ENCODE data around the gene PKN2.
"Not testable (repeated sequence)": the region's sequence is repeated elsewhere in the genome, so short reads cannot be mapped to it uniquely, and the experiment has no call there.

Gene PKN2

DNA sequence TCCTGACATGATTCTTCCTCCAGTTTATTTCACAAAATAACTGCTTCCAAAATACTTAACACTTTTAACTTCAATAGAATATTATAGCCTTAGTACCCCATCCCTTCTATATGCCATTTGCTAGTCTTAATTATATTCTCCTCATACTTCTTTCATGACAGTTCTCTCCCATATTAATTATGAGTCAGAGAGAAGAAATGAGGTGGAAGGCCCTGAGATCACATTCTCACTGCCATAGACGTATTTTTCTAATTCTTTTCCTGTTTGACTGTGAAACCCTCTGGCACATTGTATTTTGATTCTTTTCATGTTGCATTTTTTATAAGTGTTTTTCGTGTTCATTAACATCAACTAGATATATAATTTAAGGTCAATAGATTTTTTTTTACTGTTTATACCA is 118.9 kb downstream of the PKN2 start:
- Histone ChIP-seq H3K27ac (ENCODE audit: low read depth in 2 of 2, low read length in 2 of 2) (no peak overlapping the region), H3K27me3 (ENCODE audit: control insufficient read depth in 2 of 2, insufficient read depth in 2 of 2, low read length in 2 of 2) (no peaks in the 10 kb centered on the region), H3K4me3 (ENCODE audit: low read length in 2 of 2) (no peak overlapping the region), H3K4me1 (ENCODE audit: control insufficient read depth in 2 of 2, insufficient read depth in 2 of 2, low read length in 2 of 2) (no peaks in the 10 kb centered on the region), H3K9ac (ENCODE audit: low read depth in 1 of 2, low read length in 2 of 2) (no peak overlapping the region), H3K36me3 (ENCODE audit: control insufficient read depth in 2 of 2, insufficient read depth in 2 of 2, low read length in 2 of 2) (peaks cover 20 to 45% of the 10 kb centered on the region in 2 donors), H3K9me3 (ENCODE audit: control insufficient read depth in 2 of 2, low read length in 2 of 2) (no peaks in the 10 kb centered on the region)

DNA sequence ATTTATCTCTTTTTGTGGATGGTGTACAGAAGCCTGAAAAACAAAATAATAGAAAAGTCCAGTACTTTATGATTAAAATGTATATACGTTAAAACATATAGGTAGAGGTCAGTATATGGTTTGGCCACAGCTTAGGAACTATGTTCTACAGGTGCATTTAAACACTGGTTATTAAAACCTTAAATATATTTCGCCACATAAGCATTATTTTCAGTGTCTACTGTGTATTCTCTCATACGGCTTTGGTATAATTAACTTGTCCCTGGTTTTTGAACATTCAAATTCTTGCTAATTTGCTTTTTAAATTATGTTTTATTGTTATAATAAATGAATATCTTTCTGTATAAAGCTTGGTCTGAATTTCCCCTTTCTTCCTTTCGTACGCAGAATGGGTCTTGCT is 119.4 kb downstream of the PKN2 start:
- Histone ChIP-seq H3K27ac (ENCODE audit: low read depth in 2 of 2, low read length in 2 of 2) (no peak overlapping the region), H3K4me1 (ENCODE audit: control insufficient read depth in 2 of 2, insufficient read depth in 2 of 2, low read length in 2 of 2) (no peaks in the 10 kb centered on the region), H3K27me3 (ENCODE audit: control insufficient read depth in 2 of 2, insufficient read depth in 2 of 2, low read length in 2 of 2) (no peaks in the 10 kb centered on the region), H3K9me3 (ENCODE audit: control insufficient read depth in 2 of 2, low read length in 2 of 2) (no peaks in the 10 kb centered on the region), H3K9ac (ENCODE audit: low read depth in 1 of 2, low read length in 2 of 2) (no peak overlapping the region), H3K36me3 (ENCODE audit: control insufficient read depth in 2 of 2, insufficient read depth in 2 of 2, low read length in 2 of 2) (peaks cover 20 to 45% of the 10 kb centered on the region in 2 donors), H3K4me3 (ENCODE audit: low read length in 2 of 2) (no peak overlapping the region)

DNA sequence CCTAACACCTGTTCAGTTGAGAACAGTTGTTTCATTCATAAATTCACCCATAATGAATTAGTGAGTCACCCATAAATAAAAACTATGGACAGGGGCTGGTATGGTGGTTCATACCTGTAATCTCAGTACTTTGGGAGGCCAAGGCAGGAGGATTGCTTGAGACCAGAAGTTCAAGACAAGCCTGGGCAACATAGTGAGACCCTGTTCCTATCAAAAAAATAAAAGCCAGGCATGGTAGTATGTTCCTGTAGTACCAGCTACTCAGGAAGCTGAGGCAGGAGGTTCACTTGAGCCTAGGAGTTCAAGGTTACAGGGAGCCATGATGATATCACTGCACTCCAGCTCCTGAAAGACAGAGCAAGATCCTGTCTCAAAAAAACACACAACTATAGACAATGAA is 128.3 kb downstream of the PKN2 start:
- H3K36me3 ChIP-seq (ENCODE audit: control insufficient read depth in 2 of 2, insufficient read depth in 2 of 2, low read length in 2 of 2) = peaks cover 23 to 26% of the 10 kb centered on the region in 2 donors
- no peaks in the 10 kb centered on the region for H3K4me1 ChIP-seq (ENCODE audit: control insufficient read depth in 2 of 2, insufficient read depth in 2 of 2, low read length in 2 of 2)
- no peaks in the 10 kb centered on the region for H3K9me3 ChIP-seq (ENCODE audit: control insufficient read depth in 2 of 2, low read length in 2 of 2)
- H3K27ac ChIP-seq (ENCODE audit: low read depth in 2 of 2, low read length in 2 of 2) = no peak overlapping the region
- no peak overlapping the region for H3K9ac ChIP-seq (ENCODE audit: low read depth in 1 of 2, low read length in 2 of 2)
- H3K27me3 ChIP-seq (ENCODE audit: control insufficient read depth in 2 of 2, insufficient read depth in 2 of 2, low read length in 2 of 2) = no peaks in the 10 kb centered on the region
- H3K4me3 ChIP-seq (ENCODE audit: low read length in 2 of 2) = no peak overlapping the region

DNA sequence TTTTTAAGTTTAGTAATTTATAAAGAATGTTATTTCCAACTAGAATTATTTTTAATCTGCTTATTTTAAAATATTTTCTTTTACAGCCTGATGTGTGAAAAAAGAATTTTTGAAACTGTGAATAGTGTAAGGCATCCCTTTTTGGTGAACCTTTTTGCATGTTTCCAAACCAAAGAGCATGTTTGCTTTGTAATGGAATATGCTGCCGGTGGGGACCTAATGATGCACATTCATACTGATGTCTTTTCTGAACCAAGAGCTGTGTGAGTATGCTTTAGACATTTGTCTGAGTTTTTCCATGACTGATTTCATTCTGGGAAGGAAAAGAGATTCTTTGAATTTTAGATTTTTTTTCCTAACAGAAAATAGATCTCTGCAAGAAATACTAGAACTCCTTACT is 129.4 kb downstream of the PKN2 start:
- Histone ChIP-seq H3K36me3 (ENCODE audit: control insufficient read depth in 2 of 2, insufficient read depth in 2 of 2, low read length in 2 of 2) (peaks cover 22 to 25% of the 10 kb centered on the region in 2 donors), H3K9me3 (ENCODE audit: control insufficient read depth in 2 of 2, low read length in 2 of 2) (no peaks in the 10 kb centered on the region), H3K9ac (ENCODE audit: low read depth in 1 of 2, low read length in 2 of 2) (no peak overlapping the region), H3K27ac (ENCODE audit: low read depth in 2 of 2, low read length in 2 of 2) (no peak overlapping the region), H3K4me3 (ENCODE audit: low read length in 2 of 2) (no peak overlapping the region), H3K27me3 (ENCODE audit: control insufficient read depth in 2 of 2, insufficient read depth in 2 of 2, low read length in 2 of 2) (no peaks in the 10 kb centered on the region), H3K4me1 (ENCODE audit: control insufficient read depth in 2 of 2, insufficient read depth in 2 of 2, low read length in 2 of 2) (no peaks in the 10 kb centered on the region)

DNA sequence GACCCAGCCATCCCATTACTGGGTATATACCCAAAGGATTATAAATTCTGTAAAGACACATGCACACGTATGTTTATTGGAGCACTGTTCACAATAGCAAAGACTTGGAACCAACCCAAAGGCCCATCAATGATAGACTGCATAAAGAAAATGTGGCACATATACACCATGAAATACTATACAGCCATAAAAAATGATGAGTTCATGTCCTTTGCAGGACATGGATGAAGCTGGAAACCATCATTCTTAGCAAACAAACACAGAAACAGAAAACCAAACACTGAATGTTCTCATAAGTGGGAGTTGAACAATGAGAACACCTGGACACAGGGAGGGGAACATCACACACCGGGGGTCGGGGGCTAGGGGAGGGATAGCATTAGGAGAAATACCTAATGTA is 135.6 kb downstream of the PKN2 start:
- not testable (repeated sequence) for H3K9ac ChIP-seq (ENCODE audit: low read depth in 1 of 2, low read length in 2 of 2); H3K27ac ChIP-seq (ENCODE audit: low read depth in 2 of 2, low read length in 2 of 2); H3K27me3 ChIP-seq (ENCODE audit: control insufficient read depth in 2 of 2, insufficient read depth in 2 of 2, low read length in 2 of 2); H3K36me3 ChIP-seq (ENCODE audit: control insufficient read depth in 2 of 2, insufficient read depth in 2 of 2, low read length in 2 of 2); H3K4me1 ChIP-seq (ENCODE audit: control insufficient read depth in 2 of 2, insufficient read depth in 2 of 2, low read length in 2 of 2); H3K9me3 ChIP-seq (ENCODE audit: control insufficient read depth in 2 of 2, low read length in 2 of 2); H3K4me3 ChIP-seq (ENCODE audit: low read length in 2 of 2)

DNA sequence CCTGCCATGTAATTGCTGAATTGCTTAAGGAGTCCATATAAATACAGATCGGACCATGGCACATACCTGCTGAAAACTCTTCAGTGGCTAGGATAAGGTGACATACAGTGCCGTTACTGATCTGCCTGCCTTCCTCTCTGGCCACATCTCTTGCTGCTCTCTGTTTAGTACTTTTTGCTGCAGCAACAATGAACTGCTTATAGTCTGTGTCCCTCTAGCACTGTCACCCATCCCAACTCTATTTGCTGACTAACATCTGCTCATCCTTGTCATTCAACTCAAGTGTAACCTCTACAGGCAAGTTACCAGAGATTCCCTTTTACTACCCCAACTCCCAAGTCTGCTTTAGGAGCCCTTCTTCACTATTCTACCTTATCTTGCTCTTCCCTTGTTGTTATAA is 141.6 kb downstream of the PKN2 start:
- no peaks in the 10 kb centered on the region for H3K9me3 ChIP-seq (ENCODE audit: control insufficient read depth in 2 of 2, low read length in 2 of 2)
- no peak overlapping the region for H3K4me3 ChIP-seq (ENCODE audit: low read length in 2 of 2)
- no peaks in the 10 kb centered on the region for H3K27me3 ChIP-seq (ENCODE audit: control insufficient read depth in 2 of 2, insufficient read depth in 2 of 2, low read length in 2 of 2)
- no peaks in the 10 kb centered on the region for H3K4me1 ChIP-seq (ENCODE audit: control insufficient read depth in 2 of 2, insufficient read depth in 2 of 2, low read length in 2 of 2)
- no peak overlapping the region for H3K27ac ChIP-seq (ENCODE audit: low read depth in 2 of 2, low read length in 2 of 2)
- peaks cover 11 to 17% of the 10 kb centered on the region in 2 donors for H3K36me3 ChIP-seq (ENCODE audit: control insufficient read depth in 2 of 2, insufficient read depth in 2 of 2, low read length in 2 of 2)
- no peak overlapping the region for H3K9ac ChIP-seq (ENCODE audit: low read depth in 1 of 2, low read length in 2 of 2)

DNA sequence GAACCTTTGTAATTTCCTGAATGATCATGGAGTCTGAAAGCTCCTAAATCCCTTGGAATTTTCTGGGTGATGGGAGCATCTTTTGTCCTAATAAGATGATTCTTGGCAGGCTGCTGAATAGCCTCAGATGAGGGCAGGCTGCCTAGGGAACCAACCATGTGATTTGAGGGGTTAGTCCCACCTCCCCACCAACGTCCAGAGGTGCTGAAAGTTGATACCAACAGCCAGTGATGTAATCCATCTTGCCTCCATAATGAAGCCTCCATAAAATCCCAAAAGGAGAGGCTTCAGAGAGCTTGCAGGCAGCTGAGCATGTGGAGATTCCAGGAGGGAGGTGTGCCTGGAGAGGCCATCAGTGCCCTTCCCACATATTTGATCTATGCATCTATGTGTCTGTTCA is 163.6 kb downstream of the PKN2 start:
- Histone ChIP-seq H3K9me3 (ENCODE audit: control insufficient read depth in 2 of 2, low read length in 2 of 2) (no peaks in the 10 kb centered on the region), H3K27ac (ENCODE audit: low read depth in 2 of 2, low read length in 2 of 2) (no peak overlapping the region)

DNA sequence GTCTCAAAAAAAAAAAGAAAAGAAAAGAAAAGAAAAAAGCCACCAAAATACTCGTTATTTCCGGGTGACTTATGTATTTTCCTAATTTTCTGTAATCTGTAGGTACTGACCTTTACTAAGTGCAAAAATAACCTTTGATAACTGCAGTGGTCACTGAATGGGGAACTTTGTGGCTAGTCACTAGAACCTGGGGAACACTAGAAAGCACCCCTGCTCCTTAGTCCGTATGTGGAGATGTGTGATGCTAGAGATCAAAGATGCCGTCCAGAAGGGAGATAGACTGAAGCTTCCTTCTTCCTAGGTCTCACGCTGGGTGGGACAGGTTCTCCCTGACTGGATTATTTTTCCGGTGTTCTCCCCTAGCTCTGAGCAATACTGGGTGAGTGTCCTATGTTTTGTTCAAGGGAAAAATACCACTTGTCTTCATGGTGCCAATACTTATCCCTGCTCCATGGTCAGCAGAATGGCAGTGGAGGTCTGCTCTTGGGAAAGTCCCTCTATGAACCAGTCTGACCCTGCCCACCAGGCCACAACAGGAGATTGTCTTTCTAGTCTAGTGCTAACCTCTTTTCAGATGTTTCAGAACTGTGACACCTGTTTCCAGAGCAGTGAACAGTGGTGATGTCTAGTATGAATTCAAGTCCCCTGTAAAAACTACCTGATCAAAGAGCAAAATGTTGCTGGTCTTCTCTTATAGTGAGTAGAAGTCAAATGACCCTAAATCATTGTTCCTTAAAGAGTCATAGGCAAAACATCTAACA is 167.4 kb downstream of the PKN2 start:
- Histone ChIP-seq H3K9ac (ENCODE audit: low read depth in 1 of 2, low read length in 2 of 2) (no peak overlapping the region), H3K27ac (ENCODE audit: low read depth in 2 of 2, low read length in 2 of 2) (no peak overlapping the region), H3K27me3 (ENCODE audit: control insufficient read depth in 2 of 2, insufficient read depth in 2 of 2, low read length in 2 of 2) (no peaks in the 10 kb centered on the region), H3K36me3 (ENCODE audit: control insufficient read depth in 2 of 2, insufficient read depth in 2 of 2, low read length in 2 of 2) (peaks cover 21 to 43% of the 10 kb centered on the region in 2 donors), H3K4me1 (ENCODE audit: control insufficient read depth in 2 of 2, insufficient read depth in 2 of 2, low read length in 2 of 2) (no peaks in the 10 kb centered on the region), H3K9me3 (ENCODE audit: control insufficient read depth in 2 of 2, low read length in 2 of 2) (no peaks in the 10 kb centered on the region), H3K4me3 (ENCODE audit: low read length in 2 of 2) (no peak overlapping the region)

More for the DNA sequence above, 163.6 kb downstream of the PKN2 start:
- Histone ChIP-seq H3K9ac (ENCODE audit: low read depth in 1 of 2, low read length in 2 of 2) (no peak overlapping the region), H3K27me3 (ENCODE audit: control insufficient read depth in 2 of 2, insufficient read depth in 2 of 2, low read length in 2 of 2) (no peaks in the 10 kb centered on the region), H3K36me3 (ENCODE audit: control insufficient read depth in 2 of 2, insufficient read depth in 2 of 2, low read length in 2 of 2) (peaks cover 8 to 23% of the 10 kb centered on the region in 2 donors), H3K4me3 (ENCODE audit: low read length in 2 of 2) (no peak overlapping the region), H3K4me1 (ENCODE audit: control insufficient read depth in 2 of 2, insufficient read depth in 2 of 2, low read length in 2 of 2) (no peaks in the 10 kb centered on the region)

DNA sequence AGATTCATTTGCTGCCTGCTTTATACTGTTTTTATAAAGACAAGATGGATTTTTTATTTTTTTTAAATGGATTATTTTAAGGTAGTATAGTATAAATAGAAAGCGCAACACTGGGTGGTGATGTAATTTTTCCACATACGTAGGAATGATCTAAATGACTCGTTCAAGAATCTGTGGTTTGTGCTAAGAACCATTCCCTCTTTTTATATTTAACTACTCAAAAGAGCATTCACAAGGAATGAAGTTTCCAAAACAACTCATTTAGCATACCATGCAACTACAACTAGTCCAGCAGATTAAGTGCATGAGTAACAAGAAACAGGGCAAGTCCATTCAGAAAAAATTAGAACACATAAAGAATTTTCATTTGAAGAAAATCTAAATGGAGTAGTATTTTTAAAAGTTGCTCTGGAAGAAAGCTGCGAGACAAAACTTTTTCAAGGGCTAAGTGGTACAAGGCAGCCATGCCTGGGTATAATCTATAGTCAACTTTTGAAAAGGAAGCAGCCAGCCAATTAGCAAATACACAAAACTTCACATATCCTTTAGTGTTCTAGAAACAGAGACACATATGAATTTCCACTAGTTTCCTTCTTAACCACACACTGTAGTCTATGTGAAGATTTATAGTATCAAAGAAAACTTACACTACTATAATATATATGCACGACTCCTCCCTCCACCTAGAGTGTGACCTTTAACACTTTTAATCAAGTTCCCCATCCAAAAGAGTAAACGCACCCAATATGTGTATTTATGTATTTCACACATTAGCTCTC is 183.9 kb downstream of the PKN2 start:
- no peak overlapping the region for H3K9ac ChIP-seq (ENCODE audit: low read depth in 1 of 2, low read length in 2 of 2)
- H3K36me3 ChIP-seq (ENCODE audit: control insufficient read depth in 2 of 2, insufficient read depth in 2 of 2, low read length in 2 of 2) = peaks cover 3 to 10% of the 10 kb centered on the region in 2 donors
- H3K9me3 ChIP-seq (ENCODE audit: control insufficient read depth in 2 of 2, low read length in 2 of 2) = no peaks in the 10 kb centered on the region
- H3K27me3 ChIP-seq (ENCODE audit: control insufficient read depth in 2 of 2, insufficient read depth in 2 of 2, low read length in 2 of 2) = no peaks in the 10 kb centered on the region
- H3K27ac ChIP-seq (ENCODE audit: low read depth in 2 of 2, low read length in 2 of 2) = no peak overlapping the region
- H3K4me1 ChIP-seq (ENCODE audit: control insufficient read depth in 2 of 2, insufficient read depth in 2 of 2, low read length in 2 of 2) = peaks cover 0 to 2% of the 10 kb centered on the region in 2 donors
- H3K4me3 ChIP-seq (ENCODE audit: low read length in 2 of 2) = no peak overlapping the region

DNA sequence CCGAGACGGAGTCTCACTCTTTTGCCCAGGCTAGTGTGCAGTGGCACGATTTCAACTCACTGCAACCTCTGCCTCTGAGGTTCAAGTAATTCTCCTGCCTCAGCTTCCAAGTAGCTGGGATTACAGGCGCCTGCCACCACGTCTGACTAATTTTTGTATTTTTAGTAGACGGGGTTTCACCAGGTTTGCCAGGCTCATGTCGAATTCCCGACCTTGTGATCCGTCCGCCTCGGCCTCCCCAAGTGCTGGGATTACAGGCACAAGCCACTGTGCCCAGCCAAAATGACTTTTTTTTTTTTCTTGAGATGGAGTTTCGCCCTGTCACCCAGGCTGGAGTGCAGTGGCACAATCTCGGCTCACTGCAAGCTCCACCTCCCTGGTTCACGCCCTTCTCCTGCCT is 185.6 kb downstream of the PKN2 start:
- H3K27ac ChIP-seq (ENCODE audit: low read depth in 2 of 2, low read length in 2 of 2); H3K9me3 ChIP-seq (ENCODE audit: control insufficient read depth in 2 of 2, low read length in 2 of 2); H3K4me1 ChIP-seq (ENCODE audit: control insufficient read depth in 2 of 2, insufficient read depth in 2 of 2, low read length in 2 of 2); H3K9ac ChIP-seq (ENCODE audit: low read depth in 1 of 2, low read length in 2 of 2); H3K27me3 ChIP-seq (ENCODE audit: control insufficient read depth in 2 of 2, insufficient read depth in 2 of 2, low read length in 2 of 2); H3K4me3 ChIP-seq (ENCODE audit: low read length in 2 of 2); H3K36me3 ChIP-seq (ENCODE audit: control insufficient read depth in 2 of 2, insufficient read depth in 2 of 2, low read length in 2 of 2): not testable (repeated sequence)

Measured in mucosa of rectum (tissue), 2 donors.